Head of caudate nucleus (tissue), 42 donors: ENCODE measurements around the gene CLCNKA.
"Not testable (repeated sequence)": the region's sequence is repeated elsewhere in the genome, so short reads cannot be mapped to it uniquely, and the experiment has no call there.

Experiments
- DNase-seq, 42 donors: peaks; one replicate each; pipeline versions ENCODE4 v3.0.0 to v3.0.0-alpha.2; 2020 to 2021; ENCODE audit warnings: mixed read lengths in 7 of 42
- intact Hi-C: fragments of 100-400 bp; cut with DNase I; formaldehyde crosslinking; loops from one replicate; pipeline ENCODE4 v1.15.0; 2022

CLCNKA gene

DNA sequence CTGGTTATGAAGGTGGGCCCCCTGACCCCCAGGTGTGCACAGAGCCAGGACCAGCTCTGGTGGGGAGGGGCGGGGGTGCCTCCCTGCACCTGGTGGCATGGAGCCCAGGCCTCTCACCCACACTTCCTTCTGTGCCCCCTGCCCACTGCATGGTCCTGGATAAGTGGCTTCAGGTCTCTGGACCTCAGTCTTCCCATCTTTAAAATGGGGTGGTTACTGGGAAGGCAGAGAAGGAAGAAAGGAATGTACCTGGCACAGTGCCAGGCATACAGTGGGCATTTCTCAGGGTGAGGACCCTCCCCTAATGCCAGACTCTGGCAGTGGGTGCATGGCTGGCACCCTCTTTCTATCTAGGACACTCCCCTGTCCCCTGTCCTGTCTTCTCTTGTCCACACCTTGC, 7.5 kb downstream of the CLCNKA start:
- no peak for DNase-seq
- intact Hi-C loops = no loop called here

DNA sequence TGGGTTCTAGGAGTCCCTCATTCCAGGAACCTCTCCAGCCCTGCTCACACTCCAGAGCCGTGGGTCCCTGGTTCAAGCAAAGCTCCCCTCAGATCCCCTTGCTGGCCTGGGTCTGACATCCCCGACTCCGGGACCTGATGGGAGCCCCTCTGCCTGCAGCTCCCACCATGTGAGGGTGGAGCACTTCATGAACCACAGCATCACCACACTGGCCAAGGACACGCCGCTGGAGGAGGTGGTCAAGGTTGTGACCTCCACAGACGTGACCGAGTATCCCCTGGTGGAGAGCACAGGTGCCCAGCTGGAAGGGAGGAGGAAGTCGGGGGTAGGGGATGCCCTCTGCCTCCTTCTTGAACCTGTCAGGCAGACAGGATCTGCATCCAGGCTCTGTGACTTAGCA, 9.7 kb downstream of the CLCNKA start:
- intact Hi-C loops = no loop called here
- DNase-seq = no peak

DNA sequence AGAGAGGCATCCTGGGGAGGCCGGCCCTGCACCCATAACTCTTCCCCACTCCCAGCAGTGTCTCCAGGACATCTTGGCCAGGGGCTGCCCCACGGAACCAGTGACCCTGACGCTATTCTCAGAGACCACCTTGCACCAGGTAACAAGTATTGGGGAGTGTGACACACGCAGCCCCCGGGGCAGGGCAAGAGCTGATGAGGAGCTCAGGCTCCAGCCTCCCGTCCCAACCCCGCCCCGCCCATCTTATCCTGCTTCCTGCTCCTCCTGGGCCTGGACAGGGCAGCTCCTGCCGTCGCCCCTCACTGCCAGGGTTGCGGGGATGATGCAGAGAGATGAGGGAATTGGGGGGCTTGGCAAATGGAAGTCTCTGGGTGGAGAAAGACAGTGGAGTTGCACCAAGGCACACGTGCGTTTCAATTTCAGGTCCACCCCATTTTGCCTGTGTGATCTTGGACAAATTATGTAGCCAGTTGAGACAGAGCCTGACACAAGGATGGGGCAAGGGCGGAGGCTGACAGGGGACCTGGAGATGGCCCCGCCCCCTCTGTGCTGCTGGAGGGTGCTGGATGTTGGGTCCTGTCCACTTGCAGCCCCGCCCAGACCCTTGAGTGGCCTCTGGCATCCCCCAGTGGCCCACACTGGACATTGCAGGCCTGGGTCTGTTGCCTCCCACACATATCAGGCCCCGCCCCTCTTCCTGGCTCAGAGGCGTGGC, 10.7 kb downstream of the CLCNKA start:
- peak; percentile 39 to 88 (median 72) for DNase-seq
- intact Hi-C loops = no loop called here

DNA sequence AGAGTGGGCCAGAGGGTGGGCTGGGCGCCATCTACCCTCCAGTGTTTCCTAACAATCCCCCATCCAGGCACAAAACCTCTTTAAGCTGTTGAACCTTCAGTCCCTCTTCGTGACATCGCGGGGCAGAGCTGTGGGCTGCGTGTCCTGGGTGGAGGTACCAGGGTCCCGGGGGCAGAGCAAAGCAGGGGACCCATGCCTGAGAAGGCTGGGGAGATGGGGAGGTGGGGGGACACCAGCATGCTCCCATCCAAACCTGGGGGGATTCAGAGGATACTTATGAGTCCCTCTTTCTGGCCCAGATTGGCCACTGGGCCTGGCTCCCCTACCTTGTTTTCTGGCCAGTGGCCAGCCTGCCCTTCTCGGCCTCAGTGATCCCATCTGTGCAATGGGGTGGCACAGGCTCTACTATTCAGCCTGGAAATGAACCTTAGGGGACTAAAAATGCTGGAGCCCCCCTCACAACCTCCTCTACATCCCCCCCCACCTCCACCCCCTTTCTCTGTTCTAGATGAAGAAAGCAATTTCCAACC, 11.3 kb downstream of the CLCNKA start:
- intact Hi-C loops, DNase-seq: not testable (repeated sequence)

DNA sequence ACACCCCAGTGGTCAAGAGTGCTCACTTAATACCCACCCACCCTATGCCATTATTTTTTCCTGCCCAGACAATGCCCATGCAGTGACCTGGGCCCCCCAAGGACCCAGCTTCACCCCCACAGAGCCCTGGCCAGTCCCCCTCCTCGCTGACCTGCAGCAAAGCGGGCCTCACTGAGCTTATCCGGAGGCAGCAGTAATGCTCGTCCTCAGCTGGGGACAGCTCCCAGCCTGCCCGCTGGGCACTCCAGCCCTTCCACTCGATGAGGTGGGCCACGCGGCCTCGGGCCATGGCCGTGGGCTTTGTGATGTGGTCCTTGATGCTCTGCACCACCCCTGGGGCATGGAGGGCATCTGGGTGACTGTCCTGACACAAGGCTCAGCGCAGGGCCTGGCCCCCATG, 14.6 kb downstream of the CLCNKA start:
- intact Hi-C loops, DNase-seq: not testable (repeated sequence)

DNA sequence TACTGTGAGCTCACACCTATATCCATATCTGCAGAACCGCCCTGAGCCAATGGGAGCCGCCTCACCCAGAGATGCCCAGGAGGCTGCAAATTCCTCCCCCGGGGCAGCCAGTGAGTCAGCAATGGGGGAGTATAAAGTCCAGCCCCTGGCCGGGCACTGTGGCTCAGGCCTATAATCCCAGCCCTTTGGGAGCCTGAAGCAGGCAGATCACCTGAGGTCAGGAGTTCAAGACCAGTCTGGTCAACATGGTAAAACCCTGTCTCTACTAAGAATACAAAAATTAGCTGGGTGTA, 16.7 kb downstream of the CLCNKA start:
- DNase-seq = no peak
- intact Hi-C loops = no loop called here

DNA sequence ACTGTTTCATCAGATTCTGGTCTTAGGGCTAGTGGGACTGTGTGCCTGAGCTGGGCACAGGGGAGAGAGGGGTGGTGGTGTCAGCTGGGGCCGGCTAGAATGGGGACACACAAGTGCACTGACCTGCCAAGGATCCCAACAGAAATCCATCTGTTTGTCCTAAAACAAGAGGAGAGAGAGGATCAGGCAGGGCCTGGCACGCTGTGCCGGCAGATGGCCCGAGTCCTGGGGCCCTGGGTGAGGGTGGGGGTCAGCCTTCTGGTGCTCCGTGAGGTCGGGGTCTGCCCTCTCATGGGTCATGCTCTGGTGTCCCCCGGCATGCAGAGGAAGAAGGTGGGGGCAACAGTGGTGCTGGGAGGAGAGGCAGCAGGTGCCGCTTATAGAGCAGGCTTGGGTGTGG, 18.0 kb downstream of the CLCNKA start:
- intact Hi-C loops, DNase-seq: not testable (repeated sequence)

DNA sequence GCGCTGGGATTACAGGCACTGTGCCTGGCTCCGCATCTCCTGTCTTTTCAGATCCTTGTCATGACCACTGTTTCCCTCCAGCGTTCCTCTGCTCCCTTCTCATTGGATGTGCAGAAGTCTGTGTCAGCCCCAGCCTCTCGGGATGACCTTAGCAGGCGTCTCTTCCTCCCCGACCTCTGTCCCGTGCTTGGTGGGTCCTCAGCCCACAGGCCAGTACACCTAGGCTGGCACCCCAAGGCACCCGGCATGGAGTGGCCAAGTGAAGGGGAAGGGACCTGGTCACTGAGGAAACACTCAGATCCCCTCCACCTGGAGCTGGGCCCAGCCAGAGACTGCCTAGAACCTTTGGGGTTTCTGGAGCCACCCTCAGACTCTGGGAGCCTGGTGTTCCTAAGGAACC, 19.4 kb downstream of the CLCNKA start:
- intact Hi-C loops = no loop called here

DNA sequence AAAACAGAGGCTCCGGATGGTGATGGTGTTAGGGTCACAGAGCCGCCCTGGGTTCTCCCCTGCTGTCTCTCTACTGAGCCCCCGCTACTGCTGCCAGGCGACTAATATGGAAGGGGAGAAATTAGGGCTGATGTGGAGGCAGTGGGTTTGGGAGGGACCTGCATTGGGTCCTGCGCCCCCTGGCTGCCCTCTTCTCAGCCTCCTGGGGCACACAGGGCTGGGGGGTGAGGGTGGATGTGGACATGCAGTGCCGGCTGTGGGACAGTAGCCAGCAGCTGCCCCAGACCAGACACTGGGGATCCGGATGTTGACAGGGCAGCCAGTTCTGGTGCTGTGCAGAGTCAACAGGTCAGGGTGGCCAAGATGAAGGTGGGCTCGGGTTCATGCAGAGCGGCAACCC, 20.3 kb downstream of the CLCNKA start:
- intact Hi-C loops = no loop called here
- no peak for DNase-seq

More for the DNA sequence above, 19.4 kb downstream of the CLCNKA start:
- DNase-seq = no peak

DNA sequence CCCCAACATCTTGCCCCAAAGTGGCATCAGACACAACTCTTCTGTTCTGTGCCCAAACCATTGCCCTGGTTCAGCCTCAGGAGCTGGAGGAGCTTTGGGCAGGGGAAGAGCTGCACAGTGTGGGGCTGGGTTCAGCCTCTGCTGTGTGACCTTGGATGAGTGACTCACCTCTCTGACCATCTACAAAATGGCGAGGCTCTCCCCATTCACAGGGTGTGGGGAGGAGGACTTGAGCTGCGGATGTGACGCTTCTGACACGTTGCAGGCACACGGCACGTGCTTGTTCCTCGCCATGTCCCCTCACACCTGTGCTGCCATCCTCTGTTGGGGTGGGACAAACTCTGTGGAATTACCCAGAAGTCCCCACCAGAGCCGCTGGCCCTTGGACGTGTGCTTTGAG, 20.8 kb downstream of the CLCNKA start:
- DNase-seq, intact Hi-C loops: not testable (repeated sequence)

DNA sequence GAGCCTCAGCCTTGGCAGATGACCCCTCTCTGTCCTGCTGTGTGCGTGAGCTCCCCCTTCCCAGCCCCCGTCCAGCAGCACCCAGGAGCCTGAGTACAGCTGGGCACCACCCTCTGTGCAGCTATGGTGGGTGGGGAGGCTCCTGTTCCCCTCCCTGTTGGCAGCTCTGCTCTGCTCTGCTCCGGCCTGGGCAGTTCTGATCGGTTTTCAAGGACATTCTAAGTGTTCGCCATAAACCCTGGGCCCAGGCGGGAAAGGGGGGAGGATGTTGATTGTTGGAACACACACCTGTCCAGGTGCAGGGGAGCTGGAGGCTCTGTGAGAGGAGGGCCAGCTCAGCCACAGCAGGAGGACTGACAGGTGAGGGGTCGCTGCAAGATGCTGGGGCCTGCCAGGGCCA, 21.7 kb downstream of the CLCNKA start, which contains the start of gene CLCNKB:
Gene CLCNKB, plus strand, starts transcription at position 262 of the 400 bp plus-strand sequence. CDS start 711 bp downstream, outside the sequence.
- no peak for DNase-seq
- intact Hi-C loops = no loop called here

DNA sequence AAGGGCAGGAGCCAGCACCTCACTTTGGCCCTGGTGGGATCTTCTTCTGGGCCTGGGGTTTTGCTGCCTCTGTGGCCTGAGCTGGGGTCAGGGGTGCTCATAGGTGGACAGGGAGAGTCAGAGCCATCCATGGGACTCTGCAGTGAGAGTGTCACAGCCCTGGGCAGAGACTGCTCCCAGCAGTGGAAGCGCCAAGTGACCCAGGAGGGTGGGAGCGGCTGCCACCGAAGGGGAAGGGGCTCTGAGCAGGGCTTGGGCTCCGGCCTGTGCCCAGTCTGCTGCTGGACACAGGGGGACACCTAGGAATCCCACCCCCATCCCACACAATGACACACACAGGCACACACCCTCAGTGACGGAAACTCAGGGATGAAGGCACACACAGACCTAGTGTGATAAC, 22.1 kb downstream of the CLCNKA start:
- DNase-seq = no peak
- intact Hi-C loops = no loop called here

DNA sequence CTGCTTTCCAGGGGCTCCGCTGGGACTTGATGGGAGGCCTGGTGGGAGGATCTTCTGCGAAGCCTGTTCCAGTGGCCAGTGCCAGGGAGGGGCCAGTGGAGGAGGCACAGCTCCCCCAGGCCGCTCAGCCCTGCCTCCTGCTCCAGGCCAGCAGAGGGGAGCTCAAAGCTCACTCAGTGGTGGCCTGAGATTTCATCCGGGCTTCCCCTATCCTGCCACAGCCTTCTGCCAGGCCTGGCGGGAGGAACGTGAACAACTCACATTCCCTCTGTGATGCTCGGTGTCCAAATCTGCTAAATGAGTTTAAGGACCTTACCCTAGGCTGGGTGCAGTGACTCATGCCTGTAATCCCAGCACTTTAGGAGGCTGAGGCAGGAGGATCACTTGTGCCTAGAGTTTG, 25.0 kb downstream of the CLCNKA start:
- DNase-seq = no peak
- intact Hi-C loops = no loop called here

DNA sequence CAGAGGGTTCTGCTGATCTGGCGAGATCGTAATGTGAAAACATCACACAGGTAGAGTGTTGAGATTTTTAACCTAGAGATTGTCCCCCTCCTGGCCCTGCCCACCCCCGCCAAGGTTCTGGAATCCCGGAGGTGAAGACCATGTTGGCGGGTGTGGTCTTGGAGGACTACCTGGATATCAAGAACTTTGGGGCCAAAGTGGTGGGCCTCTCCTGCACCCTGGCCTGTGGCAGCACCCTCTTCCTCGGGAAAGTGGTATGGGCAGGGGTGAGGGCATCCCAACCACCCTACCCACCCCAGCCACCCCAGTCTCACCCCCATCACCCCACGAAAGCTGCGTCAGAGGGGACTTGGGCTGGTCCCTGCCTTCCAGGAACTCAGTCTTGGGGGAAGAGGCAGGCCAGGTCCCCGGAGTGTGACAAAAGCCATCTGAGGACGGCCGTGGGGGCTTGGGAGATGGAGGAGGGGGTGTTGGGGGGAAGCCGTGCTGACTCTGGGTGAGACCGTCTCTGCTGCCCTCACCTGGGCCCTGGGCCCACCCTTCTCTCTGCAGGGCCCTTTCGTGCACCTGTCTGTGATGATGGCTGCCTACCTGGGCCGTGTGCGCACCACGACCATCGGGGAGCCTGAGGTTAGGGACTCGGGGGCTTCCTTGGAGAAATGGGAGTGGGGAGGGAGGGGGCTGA, 26.1 kb downstream of the CLCNKA start:
- intact Hi-C loops = no loop called here
- no peak for DNase-seq

DNA sequence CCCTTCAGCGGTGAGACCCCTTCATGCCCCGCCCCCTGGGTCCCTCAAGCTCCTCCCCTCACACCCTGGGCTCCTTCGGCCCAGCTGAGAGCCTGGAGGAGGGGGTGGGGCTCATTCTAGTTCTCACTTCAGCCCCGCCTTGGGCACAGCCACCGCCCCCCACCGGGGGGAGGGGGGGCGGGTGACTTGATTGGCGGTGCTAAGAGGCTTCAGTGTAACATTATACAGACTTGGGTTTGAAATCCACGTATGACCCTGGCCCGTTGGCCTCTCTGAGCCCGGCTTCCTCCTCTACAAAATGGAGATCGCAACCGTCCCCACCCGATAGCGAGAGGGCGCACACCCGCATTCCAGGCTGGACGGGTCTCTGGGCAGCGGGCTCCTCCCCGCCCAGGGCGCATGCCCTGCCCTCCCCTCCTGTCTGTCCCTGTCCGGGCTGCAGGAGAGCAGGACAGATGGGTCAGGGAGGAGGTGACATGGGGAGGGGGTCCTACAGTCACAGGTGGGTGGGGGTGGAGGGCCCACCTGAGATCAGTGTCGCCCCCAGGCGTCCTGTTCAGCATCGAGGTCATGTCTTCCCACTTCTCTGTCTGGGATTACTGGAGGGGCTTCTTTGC, 26.8 kb downstream of the CLCNKA start:
- intact Hi-C loops = no loop called here
- DNase-seq = peak in 1 of 42 donors; percentile 9

DNA sequence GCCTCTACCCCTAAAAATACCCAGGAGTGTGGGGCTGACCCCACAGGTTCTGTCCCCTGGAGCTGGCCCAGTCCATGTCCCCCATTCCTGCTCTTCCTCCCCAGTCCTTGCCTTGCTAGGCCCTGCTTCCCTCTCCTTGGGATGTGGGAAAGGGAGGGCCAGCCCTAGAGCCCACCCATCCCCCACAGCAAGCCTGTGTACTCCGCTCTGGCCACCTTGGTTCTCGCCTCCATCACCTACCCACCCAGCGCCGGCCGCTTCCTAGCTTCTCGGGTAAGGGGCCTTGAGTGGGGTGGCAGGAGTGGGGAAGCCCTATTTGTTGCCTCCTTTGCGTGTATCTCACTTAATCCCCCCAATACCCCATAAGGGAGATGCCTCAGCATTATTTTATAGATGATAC, 28.5 kb downstream of the CLCNKA start:
- DNase-seq = no peak
- intact Hi-C loops = loop anchor here (10.0 kb wide), 1 partner anchor 256 kb away; no protein-coding TSS in a partner anchor

DNA sequence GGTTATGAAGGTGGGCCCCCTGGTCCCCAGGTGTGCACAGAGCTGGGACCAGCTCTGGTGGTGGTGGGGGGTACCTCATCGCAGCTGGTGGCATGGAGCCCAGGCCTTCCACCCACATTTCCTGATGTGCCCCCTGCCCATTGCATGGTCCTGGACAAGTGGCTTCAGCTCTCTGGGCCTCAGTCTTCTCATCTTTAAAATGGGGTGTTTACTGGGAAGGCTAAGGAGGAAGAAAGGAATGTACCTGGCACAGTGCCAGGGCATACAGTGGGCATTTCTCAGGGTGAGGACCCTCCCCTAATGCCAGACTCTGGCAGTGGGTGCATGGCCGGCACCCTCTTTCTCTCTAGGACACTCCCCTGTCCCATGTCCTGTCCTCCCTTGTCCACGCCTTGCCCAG, 29.2 kb downstream of the CLCNKA start:
- no peak for DNase-seq
- intact Hi-C loops = loop anchor here (10.0 kb wide), 1 partner anchor 256 kb away; no protein-coding TSS in a partner anchor

DNA sequence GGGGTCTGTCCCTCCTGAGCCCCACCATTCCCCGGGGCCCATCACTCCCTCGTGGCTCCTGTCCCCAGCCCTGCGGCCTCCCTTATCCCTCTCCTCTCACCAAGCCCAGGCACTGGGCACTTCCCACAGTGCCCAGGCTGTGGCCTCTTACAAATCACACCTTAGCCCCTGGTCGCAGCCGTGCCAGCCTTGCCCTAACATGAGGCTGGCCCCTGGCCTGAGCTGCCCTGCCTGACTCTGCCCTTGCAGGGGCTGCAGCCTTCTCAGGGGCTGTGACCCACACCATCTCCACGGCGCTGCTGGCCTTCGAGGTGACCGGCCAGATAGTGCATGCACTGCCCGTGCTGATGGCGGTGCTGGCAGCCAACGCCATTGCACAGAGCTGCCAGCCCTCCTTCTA, 30.1 kb downstream of the CLCNKA start:
- intact Hi-C loops = loop anchor here (10.0 kb wide), 1 partner anchor 257 kb away; no protein-coding TSS in a partner anchor
- DNase-seq = not testable (repeated sequence)

DNA sequence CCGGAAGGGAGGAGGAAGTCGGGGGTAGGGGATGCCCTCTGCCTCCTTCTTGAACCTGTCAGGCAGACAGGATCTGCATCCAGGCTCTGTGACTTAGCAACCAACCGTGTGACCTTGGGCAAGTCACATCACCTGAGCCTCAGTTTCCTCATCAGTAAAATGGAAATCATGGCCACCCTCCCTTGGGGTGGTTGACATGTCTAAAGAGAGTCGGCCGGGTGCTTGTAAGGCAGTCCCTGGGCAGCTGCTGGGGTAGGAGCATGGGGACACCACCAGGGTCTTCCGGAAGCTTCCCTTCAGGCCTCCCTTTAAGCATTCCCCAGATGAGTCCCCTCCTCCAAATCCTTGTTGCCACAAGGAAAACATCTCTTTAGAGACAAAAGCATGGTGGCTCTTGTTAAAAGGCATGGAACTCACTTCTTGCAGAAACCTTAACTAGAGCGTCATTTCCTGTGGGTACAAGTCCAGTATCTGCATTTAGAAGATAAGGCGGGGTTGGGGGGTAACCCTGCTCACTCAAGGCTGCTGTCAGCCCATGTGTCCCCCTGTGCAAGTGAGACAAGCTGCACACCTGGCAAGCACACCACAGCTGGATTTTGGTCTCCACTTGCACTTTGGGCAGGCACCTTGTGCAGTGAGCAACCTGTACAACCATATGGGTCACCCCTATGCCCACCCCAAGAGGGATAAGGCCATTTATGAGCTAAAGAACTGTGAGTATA, 32.1 kb downstream of the CLCNKA start:
- intact Hi-C loops = loop anchor here (10.0 kb wide), 1 partner anchor 259 kb away; no protein-coding TSS in a partner anchor
- no peak for DNase-seq
